Stimulated activated CD4-positive, alpha-beta T cell treated with anti-CD3 and anti-CD28 coated beads, Interleukin-1b, Interleukin-23, amount 100 ng/mL, for 24 hours (primary cell): ENCODE results near the gene RNF138.
"Not testable (repeated sequence)": the region's sequence is repeated elsewhere in the genome, so short reads cannot be mapped to it uniquely, and the experiment has no call there.

Experiments
- DNase-seq, 4 experiments: peaks; one replicate each; pipeline ENCODE4 v3.0.0-alpha.2; 2020; ENCODE audit warnings: low read depth in 4 of 4, low spot score in 1 of 4

Gene RNF138

DNA sequence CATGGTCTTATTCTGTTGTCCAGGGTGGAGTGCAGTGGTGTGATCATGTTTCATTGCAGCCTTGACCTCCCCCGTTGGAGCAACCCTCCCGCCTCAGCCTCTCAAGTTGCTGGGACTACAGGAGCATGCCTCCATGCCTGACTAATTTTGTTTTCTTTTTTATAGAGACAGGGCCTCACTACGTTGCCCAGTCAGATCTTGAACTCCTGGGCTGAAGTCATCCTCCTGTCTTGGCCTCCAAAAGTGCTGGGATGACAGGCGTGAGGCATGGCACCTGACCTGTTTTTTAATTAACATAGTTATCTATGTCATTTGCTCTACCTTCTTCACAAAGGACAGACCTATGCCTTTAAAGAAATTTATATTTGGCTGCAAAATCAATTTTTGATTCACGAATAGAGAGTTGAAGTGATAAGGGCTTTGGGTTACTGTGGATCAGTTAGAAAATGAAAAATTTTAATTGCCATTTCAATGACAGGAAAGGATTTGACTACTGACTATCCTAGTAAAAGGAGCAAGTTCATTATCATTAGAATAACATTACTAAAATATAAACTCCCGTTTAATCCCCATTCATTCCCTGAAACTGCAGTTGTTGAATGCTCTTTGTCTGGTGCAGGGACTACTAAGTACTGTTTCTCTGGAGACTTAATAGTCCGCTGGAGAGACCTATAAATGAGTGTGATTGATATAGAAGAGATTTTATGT, 3.7 kb downstream of the RNF138 start:
- no peak for DNase-seq

DNA sequence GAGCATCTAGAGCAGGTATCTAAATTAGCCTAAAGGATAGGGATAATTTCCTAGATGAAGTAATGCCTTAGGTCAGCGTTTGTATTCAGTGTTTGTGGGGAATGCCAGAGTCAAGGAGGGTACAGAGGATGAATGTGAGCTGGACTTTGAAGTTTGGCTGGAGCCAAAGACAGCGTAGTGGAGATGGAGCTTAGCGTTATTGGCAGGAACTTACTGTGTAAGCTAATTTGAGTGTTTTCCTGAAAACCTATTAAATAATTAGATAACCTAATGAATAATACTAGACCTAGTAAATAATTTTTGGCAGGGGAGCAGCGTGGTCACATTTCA, 4.2 kb downstream of the RNF138 start:
- no peak for DNase-seq

DNA sequence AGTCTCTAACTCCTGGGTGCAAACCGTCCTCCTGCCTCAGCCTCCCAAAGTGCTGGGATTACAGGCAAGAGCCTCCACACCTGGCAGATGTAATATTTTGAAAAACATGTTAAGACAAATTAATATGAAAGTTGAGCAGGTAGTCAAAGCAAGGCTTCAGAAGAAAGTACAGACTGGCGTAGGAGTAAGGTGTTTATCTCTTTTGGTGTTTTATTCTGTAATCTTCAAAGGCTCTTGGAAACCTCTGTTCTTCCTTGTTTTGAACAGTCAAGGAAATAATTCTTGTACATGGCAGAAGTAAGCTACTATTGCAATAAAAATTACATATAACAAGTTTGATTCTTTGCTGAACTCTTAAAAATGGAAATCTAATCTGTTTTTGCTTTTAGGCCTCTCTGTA, 5.3 kb downstream of the RNF138 start:
- no peak for DNase-seq

DNA sequence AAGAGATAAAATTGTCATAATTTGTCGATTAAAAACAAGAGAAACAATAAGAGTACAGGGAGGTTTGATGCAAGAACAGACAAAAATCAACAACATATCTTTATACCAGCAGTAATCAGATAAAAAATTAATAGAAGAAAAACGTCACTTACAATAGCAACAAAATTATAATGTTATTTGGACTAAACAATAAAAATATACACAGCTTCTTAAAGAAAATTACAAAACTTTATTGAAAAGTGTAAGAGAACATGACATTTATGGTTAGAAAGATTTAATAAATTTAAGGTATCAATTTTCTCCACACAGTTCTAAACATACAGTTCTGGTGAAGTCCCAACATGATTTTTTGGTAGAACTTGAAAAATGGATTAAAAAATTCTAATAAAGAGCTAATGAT, 12.8 kb downstream of the RNF138 start:
- DNase-seq, result no peak

DNA sequence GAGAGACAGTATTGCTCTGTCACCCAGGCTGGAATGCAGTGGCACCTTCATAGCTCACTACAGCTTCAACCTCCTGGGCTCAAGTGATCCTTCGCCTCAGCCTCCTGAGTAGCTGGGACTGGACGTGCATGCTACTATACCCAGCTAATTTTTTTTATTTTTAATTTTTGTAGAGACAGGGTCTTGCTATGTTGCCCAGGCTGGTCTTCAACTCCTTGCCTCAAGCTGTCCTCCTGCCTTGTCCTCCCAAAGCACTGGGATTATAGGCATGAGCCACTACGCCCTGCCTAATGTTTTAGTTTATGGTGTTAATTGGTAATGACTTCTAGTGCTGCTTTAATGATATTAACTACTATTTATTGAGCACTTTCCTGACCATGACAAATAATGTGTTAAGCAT, 18.3 kb downstream of the RNF138 start:
- no peak for DNase-seq

DNA sequence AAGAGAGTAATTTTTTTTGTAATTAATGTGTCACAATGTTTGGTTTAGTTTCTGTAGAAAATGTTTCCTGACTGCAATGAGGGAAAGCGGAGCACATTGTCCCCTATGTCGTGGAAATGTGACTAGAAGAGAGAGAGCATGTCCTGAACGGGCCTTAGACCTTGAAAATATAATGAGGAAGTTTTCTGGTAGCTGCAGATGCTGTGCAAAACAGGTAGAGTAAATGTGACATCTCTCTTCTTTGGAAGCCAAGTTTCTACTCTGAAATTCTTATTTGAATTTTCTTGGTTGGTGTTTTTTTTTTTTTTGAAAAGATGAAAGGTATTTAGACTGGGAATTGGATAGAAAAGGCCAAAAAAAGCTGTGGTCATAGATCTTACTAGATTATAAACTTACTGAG, 20.0 kb downstream of the RNF138 start:
- DNase-seq, result no peak

DNA sequence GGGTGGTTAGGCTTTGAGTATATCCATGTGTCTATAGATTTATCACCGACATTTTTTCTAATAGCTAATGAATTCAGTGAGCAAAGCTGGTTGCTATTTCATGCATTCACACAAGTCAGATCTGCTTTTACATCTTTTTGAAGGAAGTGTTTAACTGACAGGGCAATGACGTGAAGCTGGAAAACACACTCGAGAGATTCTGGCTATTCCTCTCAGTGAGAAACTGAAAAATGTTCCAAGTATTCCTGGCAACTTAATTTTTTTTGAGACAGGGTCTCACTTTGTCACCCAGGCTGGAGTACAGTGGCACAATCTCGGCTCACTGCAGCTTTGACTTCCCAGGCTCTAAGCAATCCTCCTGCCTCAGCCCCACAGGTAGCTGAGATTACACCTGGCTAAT, 21.2 kb downstream of the RNF138 start:
- no peak for DNase-seq

DNA sequence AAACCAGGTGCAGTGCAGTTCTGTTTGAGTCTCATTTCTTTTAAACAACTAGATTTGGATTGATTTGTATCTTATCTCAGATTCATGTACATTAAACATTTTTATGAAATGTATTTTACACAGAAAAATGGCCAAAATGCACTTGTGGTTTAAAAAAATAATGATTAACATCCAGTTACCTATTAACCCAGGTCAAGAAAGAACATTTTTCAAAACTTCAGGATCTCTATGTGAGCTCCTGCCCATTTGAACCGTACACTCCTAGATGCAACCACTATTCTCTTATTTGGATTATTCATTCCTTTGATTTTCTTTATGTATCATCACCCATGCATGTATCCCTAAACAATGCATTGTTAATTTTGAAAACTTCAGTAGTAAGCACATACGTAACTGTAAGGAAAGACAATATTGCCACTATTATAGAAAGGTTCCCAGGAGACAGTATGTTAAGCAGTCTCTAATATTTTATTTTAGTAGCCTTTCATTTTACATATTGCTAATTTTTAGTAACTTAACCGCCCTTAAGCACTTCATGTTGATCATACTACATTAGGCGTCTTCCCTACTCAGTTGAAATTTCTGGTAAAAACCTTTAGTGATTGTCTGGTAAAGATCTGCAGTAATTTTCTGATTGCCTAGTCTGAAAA, 22.7 kb downstream of the RNF138 start:
- no peak for DNase-seq

DNA sequence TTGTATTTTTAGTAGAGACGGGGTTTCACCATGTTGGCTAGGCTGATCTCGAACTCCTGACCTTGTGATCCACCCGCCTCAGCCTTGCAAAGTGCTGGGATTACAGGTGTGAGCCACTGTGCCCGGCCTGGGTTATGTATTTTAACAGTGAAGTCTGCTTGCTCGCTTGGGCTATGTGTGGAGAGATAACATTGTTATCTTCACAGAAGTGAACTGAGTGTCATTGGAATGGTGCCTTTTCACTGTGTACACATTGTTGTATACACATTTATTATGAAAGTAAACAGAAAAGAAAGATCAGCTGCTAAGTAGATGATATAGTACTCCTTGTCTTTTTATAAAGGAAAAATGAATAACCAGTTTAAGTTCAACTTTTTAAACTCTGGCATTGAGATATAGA, 30.4 kb downstream of the RNF138 start:
- DNase-seq, result no peak

DNA sequence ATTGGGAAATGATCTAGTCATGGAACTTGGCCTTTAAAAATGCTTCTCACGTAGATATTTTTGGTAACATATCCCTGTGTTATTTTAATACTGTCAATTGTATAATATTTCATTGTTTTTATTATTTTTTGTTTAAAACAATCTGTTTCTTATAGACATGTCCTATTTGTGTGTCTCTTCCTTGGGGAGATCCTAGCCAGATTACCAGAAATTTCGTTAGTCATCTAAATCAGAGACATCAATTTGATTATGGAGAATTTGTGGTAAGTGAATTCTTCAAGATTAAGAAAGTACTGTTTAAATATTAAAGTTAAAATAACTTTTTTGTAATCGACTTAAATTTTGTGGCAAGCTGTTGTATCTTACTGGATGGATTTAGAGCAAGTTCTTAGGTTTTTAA, 34.9 kb downstream of the RNF138 start:
- DNase-seq, result no peak

DNA sequence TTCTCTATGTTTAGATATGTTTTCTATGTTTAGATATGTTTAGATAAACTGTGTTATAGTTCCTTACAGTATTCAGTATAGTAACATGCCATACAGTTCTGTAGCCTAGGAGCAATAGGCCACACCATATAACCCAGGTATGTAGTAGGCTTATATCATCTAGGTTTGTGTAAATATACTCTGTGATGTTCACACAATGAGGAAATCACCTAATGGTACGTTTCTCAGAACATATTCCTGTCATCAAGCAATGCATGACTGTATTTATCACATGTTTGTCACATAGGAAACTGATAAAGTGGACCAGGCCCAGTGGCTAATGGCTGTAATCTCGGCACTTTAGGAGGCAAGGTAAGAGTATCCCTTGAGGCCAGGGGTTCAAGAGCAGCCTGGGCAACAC, 44.0 kb downstream of the RNF138 start:
- no peak for DNase-seq

DNA sequence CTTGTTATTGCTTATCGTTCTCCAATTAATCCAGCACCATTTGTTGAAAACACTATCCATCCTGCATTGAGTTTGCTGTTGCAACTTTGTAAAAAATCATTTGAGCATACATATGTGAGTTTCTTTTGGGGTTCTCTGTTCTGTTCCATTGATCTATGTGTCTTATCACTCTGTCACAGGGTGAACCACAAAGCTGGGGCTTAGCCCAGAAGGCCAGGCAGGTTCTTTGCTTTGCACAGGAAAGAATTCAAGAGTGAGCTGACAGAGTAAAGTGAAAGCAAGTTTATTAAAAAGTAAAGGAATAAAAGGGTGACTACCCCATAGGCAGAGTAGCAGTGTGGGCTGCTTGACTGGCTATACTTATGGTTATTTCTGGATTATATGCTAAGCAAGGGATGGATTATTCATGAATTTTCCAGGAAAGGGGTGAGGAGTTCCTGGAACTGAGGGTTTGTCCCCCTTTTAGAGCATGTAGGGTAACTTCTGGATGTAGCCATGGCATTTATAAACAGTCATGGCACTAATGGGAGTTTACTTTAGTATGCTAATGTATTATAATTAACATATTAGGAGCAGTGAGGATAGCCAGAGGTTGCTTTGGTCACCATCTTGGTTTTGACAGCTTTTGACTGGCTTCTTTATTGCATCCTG, 46.8 kb downstream of the RNF138 start:
- DNase-seq, result no peak

DNA sequence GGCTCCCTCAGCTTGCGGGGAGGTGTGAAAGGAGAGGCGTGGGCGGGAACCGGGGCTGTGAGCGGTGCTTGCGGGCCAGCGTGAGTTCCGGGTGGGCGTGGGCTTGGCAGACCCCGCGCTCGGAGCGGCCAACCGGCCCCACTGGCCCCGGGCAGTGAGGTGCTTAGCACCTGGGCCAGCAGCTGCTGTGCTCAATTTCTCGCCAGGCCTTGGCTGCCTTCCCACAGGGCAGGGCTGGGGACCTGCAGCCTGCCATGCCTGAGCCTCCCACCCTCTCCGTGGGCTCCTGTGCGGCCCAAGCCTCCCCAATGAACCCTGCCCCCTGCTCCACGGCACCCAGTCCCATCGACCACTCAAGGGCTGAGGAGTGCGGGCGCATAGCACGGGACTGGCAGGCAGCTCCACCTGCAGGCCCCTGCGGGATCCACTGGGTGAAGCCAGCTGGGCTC, 48.2 kb downstream of the RNF138 start:
- no peak for DNase-seq

DNA sequence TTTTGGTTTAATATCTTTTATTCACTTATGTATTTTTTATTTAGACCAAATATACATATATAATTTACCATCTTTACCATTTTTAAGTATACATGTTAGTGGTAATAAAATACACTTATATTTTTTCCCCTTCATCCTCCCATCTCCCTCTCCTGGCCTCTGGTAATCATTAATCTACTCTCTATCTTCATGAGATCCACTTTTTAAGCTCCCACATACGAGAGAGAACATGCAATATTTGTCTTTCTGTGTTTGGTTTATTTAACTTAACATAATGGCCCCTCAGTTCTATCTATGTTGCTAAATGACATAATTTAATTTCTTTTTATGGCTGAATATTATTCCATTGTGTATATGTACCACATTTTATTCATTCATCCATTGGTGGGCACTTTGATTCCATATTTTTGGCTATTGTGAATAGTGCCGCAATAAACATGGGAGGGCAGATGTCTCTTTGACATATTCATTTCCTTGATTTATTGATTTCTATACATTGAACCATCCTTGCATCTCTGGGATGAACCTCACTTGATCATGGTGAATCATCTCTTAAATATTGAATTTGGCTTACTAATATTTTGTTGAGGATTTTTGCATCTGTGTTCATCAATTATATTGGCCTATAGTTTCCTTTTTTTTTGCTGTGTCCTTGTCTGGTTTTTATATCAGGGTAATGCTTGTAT, 56.7 kb downstream of the RNF138 start:
- no peak for DNase-seq

DNA sequence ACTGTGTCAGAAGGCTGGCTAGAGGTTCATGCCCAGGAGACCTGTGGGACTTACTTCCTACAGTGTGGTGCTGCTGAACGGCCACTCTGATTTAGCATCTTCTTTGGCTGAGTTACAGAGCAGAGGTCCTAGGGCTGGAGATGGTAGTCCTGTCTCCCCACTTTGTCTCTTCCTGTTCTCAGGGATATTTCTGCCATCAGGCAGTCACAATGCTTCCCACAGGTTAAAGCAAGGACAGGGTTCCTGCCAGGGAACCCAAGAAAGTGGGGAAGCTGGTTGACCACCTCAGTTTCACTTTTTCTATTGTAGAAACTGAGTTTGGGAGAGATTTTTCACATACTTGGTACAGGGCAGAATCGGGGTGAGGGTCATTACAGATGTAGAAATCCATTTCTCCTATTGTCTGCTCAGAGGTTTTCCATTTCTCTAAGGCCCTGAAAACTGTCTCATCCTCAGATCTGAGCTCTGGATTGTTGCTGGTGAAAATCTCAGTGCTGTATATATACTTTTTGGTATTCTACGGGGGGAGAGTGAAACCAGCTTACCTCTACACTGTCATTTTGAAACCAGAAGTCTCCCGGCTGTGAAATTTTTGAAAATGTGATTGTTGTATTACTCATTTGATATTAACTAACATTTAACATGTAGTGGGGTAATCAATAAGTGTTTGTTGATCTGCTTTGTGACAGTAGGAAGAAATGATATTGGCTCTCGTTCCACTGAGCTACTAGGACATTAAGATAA, 61.2 kb downstream of the RNF138 start:
- no peak for DNase-seq

DNA sequence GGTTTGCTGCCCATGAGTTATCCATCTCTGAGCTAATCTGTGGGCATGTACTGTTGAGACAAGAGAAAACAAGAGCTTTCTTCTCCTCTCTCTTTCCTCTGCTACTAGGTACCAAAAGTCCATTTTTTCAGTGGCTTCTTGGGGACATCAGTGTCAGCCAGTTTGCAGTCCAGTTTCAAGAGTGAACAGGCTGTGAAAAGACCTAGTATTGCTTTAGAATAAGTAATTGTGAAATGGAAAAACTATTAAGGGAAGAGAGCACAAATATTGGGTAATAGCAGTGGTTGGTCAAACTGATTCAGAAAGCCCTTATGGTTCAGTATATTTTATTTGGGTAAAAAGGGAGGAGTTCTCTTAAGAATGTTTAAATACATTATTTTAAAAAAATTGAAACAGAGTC, 65.2 kb downstream of the RNF138 start:
- DNase-seq, result no peak

DNA sequence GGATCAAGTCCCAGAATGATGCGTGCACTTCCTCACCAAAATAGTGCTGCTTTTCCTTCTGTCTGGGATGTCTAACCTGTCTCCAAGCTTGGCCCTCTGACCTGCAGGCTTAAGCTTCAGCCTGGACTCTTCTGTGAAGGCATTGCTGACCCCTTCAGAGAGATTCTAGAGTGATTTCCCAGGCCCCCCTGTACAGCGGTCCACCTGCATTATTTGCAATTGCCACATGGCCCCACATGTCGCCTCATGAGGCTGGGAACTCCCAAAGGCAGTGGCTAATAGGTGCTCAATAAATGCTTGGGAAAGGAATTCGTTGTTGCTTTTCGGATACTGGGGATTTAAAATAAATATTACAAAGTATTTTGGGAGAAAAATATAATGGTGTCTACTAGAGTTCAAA, 65.9 kb downstream of the RNF138 start:
- no peak for DNase-seq

DNA sequence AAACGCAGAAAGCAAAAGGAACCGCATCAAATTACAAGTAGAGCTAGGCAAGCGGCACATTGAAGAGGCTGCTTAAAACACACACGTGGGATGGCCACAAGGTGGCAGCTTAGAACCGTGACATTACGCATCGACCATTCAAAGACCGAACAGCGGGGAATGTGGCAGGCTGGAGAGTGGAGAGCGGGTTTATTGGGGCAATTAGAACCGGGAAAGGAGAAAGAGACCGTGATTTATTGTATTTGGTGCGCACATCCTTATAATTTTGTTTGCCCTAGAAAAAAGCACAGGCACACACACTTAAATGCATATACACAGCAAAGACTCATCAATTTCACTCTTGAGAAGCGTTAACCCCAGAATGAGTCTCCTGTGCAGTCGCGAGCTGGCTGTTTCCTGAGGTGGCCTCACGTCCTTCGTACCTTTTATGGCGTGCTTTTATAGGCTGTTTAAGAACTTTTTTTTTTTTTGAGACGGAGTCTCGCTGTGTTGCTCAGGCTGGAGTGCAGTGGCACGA, 66.5 kb downstream of the RNF138 start:
- peak; percentile 38 to 48 (median 43) for DNase-seq

DNA sequence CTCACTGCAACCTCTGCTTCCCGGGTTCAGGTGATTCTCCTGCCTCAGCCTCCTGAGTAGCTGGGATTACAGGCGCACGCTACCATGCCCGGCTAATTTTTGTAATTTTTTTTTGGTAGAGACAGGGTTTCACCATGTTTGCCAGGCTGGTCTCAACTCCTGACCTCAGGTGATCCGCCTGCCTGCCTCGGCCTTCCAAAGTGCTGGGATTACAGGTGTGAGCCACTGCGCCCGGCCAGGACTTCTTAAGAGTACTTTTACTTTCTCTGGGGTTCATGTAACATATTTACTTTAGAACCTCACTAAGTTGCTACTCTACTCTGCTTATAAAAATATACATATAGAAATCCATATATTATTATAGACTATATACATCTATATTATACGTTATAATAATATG, 67.0 kb downstream of the RNF138 start:
- DNase-seq, result not testable (repeated sequence)

DNA sequence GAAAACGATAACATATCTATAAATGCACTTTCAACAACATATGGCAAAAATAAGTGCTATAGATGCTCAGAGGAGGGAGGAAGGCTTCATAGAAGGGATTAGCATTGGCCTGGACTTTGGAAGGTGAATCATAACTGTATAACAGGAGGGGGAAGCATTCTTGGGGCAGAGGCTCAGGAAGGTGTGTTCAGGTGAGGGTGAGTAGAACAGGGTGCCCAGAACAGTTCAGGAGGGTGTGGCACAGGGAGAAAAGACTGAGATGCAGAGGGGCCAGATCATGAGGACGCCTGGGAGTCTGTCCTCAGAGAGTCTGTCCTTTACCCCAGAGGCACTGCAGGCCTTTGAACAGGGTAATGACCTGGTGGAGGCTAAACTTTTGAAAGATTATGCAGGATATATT, 68.9 kb downstream of the RNF138 start:
- DNase-seq, result no peak
